Kidney (tissue), 14 donors: ENCODE results near the gene MYH13. TPM values are rescaled to one million over a fixed set of nuclear protein-coding genes. Genes with fewer than 3 reads are reported as not detected.

ENCODE experiments used
- DNase-seq, 5 donors: peaks; one replicate each; pipeline ENCODE4 v3.0.0-alpha.2; 2013 to 2020
- FAIRE-seq: peaks from 2 replicates; lab custom pipeline; 2012; peaks lifted over from hg19 to GRCh38; lab: Jason Lieb, UNC
- H3K27ac ChIP-seq, 2 donors: one replicate each; pipeline ENCODE4 v1.7.0; 2013; ENCODE audit warnings: low read depth in 2 of 2, low read length in 2 of 2, inconsistent platforms in 1 of 2
- H3K27me3 ChIP-seq: one replicate; pipeline ENCODE4 v1.7.1; 2013; ENCODE audit warnings: low read length, inconsistent platforms; ENCODE audit not compliant: control insufficient read depth, insufficient read depth
- H3K36me3 ChIP-seq, 3 donors: one replicate each; pipeline versions ENCODE4 v1.7.0 to v1.7.1; 2013; ENCODE audit warnings: low read length in 3 of 3, control low read depth in 1 of 3, inconsistent platforms in 1 of 3; ENCODE audit not compliant: insufficient read depth in 3 of 3, control insufficient read depth in 2 of 3
- H3K4me1 ChIP-seq, 3 donors: one replicate each; pipeline versions ENCODE4 v1.7.0 to v1.7.1; 2013; ENCODE audit warnings: low read length in 3 of 3, inconsistent platforms in 1 of 3, low read depth in 1 of 3; ENCODE audit not compliant: control insufficient read depth in 2 of 3, insufficient read depth in 2 of 3
- H3K4me3 ChIP-seq, 3 donors: one replicate each; pipeline versions ENCODE4 v1.7.0 to v1.8.1; 2013; ENCODE audit warnings: low read length in 3 of 3, control low read depth in 1 of 3, inconsistent platforms in 1 of 3
- H3K9ac ChIP-seq, 3 donors: one replicate each; pipeline versions ENCODE4 v1.7.0 to v1.7.1; 2013; ENCODE audit warnings: low read length in 3 of 3, control low read depth in 1 of 3, inconsistent platforms in 1 of 3
- H3K9me3 ChIP-seq, 3 donors: one replicate each; pipeline versions ENCODE4 v1.7.0 to v1.7.1; 2013; ENCODE audit warnings: low read length in 3 of 3, control low read depth in 1 of 3, inconsistent platforms in 1 of 3; ENCODE audit not compliant: control insufficient read depth in 2 of 3, insufficient read depth in 1 of 3
- intact Hi-C: fragments of 100-400 bp; cut with DNase I; formaldehyde crosslinking; loops from one replicate; pipeline ENCODE4 v1.11.1; 2022
- polyA plus RNA-seq: library from polyadenylated mRNA; stranded (reverse); fragments of 350-450 nt; fragmentation: Illumina TruSeq; extraction: RNeasy Lipid Tissue Mini Kit (QIAGEN cat#74804); gene quantifications from one replicate; pipeline ENCODE4 v1.2.3, GENCODE V29; 2014; ENCODE audit warnings: low read depth, low replicate concordance; ENCODE audit not compliant: insufficient read depth
- total RNA-seq: library from RNA; stranded (reverse); fragmentation: NEBNext Ultra II Directional; extraction: Animal tissue kit (Norgen Biotek cat#: 25700); gene quantifications from one replicate; pipeline ENCODE4 v1.2.1, GENCODE V29; 2021
- TF ChIP-seq, protein P1 (sequence below): IDR thresholded peaks from 3 replicates; pipeline ENCODE4 v1.5.1; 2012; ENCODE audit warnings: mild to moderate bottlenecking, moderate library complexity, borderline replicate concordance; ENCODE audit not compliant: insufficient read depth; ENCODE audit errors: extremely low read depth
- donor health status: control.
- donor health status: control.
- donor health status: control.
- donor health status: control.
- donor health status: control.
- donor health status: DM: yes; HTN: yes; CAD: no.
- donor health status: Normal renal cell carcinoma (clear cell type).

MYH13 gene
- total and polyA plus RNA-seq, 2 donors from 2014 or later = not detected

- Histone ChIP-seq H3K9me3 (no peaks in the 10 kb centered on the region), H3K9ac (no peak overlapping the region), H3K27ac (no peak overlapping the region), H3K4me1 (no peaks in the 10 kb centered on the region), H3K36me3 (no peaks in the 10 kb centered on the region), H3K27me3 (no peaks in the 10 kb centered on the region), H3K4me3 (no peak overlapping the region)
- TF ChIP-seq, protein P1, sequence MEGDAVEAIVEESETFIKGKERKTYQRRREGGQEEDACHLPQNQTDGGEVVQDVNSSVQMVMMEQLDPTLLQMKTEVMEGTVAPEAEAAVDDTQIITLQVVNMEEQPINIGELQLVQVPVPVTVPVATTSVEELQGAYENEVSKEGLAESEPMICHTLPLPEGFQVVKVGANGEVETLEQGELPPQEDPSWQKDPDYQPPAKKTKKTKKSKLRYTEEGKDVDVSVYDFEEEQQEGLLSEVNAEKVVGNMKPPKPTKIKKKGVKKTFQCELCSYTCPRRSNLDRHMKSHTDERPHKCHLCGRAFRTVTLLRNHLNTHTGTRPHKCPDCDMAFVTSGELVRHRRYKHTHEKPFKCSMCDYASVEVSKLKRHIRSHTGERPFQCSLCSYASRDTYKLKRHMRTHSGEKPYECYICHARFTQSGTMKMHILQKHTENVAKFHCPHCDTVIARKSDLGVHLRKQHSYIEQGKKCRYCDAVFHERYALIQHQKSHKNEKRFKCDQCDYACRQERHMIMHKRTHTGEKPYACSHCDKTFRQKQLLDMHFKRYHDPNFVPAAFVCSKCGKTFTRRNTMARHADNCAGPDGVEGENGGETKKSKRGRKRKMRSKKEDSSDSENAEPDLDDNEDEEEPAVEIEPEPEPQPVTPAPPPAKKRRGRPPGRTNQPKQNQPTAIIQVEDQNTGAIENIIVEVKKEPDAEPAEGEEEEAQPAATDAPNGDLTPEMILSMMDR = no peak
- intact Hi-C loops = no loop called here
- DNase-seq (no peak), FAIRE-seq (no peak)
Measured at GRCh38 chr17:10325031-10325695, 47.6 kb downstream of the MYH13 start.

DNA sequence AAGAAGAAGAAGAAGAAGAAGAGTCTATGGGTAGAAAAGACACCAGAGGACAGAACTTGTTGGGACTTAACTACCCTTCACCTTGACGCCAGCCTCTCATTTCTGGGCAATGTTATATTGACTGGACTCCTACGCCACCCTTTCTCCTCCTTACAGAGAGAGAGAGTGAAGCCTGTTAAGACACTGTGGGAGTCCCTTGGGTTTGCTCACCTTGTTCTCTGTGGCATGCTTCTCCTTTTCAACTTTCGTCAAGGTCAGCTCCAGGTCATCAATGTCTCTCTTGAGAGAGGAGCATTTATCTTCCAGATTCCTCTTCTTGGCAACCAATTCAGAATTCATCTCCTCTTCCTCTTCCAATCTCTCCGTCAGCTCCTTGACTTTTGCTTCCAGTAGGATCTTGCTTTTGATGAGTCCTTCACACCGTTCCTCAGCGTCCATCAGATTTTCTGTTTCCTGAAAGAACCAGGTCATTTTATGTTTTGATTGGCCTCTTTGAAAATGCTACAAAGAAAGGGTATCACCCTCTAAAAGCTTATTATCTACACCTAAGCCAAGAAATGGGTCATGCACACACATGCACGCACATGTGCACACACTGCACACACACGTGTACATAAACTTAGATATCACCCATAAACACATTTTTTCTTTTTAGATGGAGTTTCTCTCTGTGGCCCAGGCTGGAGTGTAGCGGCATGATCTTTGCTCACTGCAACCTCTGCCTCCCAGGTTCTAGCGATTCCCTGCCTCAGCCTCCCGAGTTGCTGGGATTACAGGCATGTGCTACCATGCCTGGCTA is 48.8 kb downstream of the MYH13 start:
- TF ChIP-seq, protein P1 = no peak
- Histone ChIP-seq H3K4me1 (no peaks in the 10 kb centered on the region), H3K27ac (no peak overlapping the region), H3K36me3 (no peaks in the 10 kb centered on the region), H3K9ac (no peak overlapping the region), H3K4me3 (no peak overlapping the region), H3K9me3 (no peaks in the 10 kb centered on the region), H3K27me3 (no peaks in the 10 kb centered on the region)
- DNase-seq (no peak), FAIRE-seq (no peak)
- intact Hi-C loops = no loop called here

GRCh38 chr17:10318535-10318934 is 54.3 kb downstream of the MYH13 start:
- DNase-seq = no peak
- no peaks in the 10 kb centered on the region for H3K27me3 ChIP-seq
- FAIRE-seq = no peak
- no peak overlapping the region for H3K4me3 ChIP-seq
- H3K9ac ChIP-seq = no peak overlapping the region
- H3K4me1 ChIP-seq = no peaks in the 10 kb centered on the region
- intact Hi-C loops = no loop called here
- H3K36me3 ChIP-seq = no peaks in the 10 kb centered on the region
- H3K9me3 ChIP-seq = no peaks in the 10 kb centered on the region
- no peak overlapping the region for H3K27ac ChIP-seq
- TF ChIP-seq, protein P1 = no peak
